Thoracic aorta (tissue), 2 donors: ENCODE measurements around the gene NPDC1. TPM values are rescaled to one million over a fixed set of nuclear protein-coding genes. Genes with fewer than 3 reads are reported as not detected.

Experiments
- ATAC-seq: fragments of 150-250 bp; one replicate; pipeline ENCODE4 v1.8.0; 2017; ENCODE audit warnings: low read depth; ENCODE audit not compliant: insufficient number of reproducible peaks, low FRiP score
- DNase-seq: peaks from one replicate; pipeline ENCODE4 v3.0.0-alpha.2; 2020; ENCODE audit warnings: low spot score
- H3K27ac ChIP-seq, 2 donors: fragments of 200-600 bp; sonication (generic); 1 replicate in 1 of 2; 2 replicates in 1 of 2; pipeline ENCODE4 v1.5.1; 2016; ENCODE audit warnings: mild to moderate bottlenecking in 2 of 2, moderate library complexity in 2 of 2
- H3K27me3 ChIP-seq: fragments of 200-600 bp; sonication (generic); replicated peaks from 2 replicates; pipeline ENCODE4 v1.6.0; 2016; ENCODE audit warnings: mild to moderate bottlenecking; ENCODE audit not compliant: insufficient read depth
- H3K36me3 ChIP-seq: fragments of 200-600 bp; sonication (generic); one replicate; pipeline ENCODE4 v1.5.1; 2016
- H3K4me1 ChIP-seq, 2 donors: fragments of 200-600 bp; sonication (generic); 1 replicate in 1 of 2; 2 replicates in 1 of 2; pipeline versions ENCODE4 v1.5.1 to v1.6.0; 2016; ENCODE audit warnings: low read depth in 2 of 2, mild to moderate bottlenecking in 1 of 2; ENCODE audit not compliant: control insufficient read depth in 1 of 2
- H3K4me3 ChIP-seq: fragments of 200-600 bp; sonication (generic); 2 replicates; pipeline ENCODE4 v1.5.1; 2016; ENCODE audit warnings: mild to moderate bottlenecking
- H3K9me3 ChIP-seq: fragments of 200-600 bp; sonication (generic); 2 replicates; pipeline ENCODE4 v1.5.1; 2016
- total RNA-seq, 2 donors: library from RNA; depleted of rRNA; stranded (reverse); fragments of >200 nt; gene quantifications; one replicate each; pipeline versions ENCODE4 v1.1.0 to v1.2.3, GENCODE V29; 2016
- TF ChIP-seq, protein P1 (sequence below): fragments of 200-600 bp; sonication (generic); IDR thresholded peaks from one replicate; pipeline ENCODE4 v1.5.1; 2019; ENCODE audit warnings: antibody characterized with exemption

The NPDC1 gene
- total RNA-seq, 2 donors from 2014 or later = 71.5 to 95.8 TPM

DNA sequence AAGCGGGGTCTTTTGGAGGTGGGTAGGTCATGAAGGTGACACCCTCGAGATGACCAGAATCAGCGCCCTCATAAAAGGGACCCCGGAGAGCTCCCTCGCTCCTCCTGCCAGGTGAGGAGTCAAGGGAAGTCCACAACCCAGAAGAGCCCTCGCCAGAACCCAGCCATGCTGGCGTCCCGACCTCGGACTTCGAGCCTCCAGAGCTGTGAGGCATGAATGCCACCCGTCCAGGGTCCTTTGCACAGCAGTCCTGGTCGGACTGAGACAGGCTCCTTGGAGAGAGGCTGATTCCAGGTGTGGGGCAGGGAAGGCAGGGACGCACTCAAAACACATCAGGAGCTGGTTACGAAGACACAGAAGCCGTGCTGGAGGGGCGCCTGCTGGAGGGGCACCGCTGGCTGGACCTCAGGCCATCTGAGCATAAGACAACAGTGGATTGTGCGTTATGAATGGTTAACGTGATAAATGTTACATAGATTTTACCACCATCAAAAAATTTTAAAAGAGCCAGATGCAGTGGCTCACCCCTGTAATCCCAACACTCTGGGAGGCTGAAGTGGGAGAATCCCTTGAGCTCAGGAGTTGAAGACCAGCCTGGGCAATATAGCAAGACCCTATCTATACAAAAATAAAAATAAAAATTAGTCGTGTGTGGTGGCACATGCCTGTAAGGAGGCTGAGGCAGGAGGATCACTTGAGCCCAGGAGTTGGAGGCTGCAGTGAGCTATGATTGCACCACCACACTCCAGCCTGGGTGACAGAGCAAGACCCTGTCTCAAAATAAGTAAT is 43.9 kb downstream of the NPDC1 start:
- peaks cover 0 to under 1% of the 10 kb centered on the region in 2 donors for H3K4me1 ChIP-seq
- no peaks in the 10 kb centered on the region for H3K36me3 ChIP-seq
- H3K27me3 ChIP-seq = no peaks in the 10 kb centered on the region
- DNase-seq = no peak
- TF ChIP-seq, protein P1, sequence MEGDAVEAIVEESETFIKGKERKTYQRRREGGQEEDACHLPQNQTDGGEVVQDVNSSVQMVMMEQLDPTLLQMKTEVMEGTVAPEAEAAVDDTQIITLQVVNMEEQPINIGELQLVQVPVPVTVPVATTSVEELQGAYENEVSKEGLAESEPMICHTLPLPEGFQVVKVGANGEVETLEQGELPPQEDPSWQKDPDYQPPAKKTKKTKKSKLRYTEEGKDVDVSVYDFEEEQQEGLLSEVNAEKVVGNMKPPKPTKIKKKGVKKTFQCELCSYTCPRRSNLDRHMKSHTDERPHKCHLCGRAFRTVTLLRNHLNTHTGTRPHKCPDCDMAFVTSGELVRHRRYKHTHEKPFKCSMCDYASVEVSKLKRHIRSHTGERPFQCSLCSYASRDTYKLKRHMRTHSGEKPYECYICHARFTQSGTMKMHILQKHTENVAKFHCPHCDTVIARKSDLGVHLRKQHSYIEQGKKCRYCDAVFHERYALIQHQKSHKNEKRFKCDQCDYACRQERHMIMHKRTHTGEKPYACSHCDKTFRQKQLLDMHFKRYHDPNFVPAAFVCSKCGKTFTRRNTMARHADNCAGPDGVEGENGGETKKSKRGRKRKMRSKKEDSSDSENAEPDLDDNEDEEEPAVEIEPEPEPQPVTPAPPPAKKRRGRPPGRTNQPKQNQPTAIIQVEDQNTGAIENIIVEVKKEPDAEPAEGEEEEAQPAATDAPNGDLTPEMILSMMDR = no peak
- no peak overlapping the region for H3K27ac ChIP-seq
- ATAC-seq = no peak
- no peak overlapping the region for H3K4me3 ChIP-seq
- H3K9me3 ChIP-seq = no peaks in the 10 kb centered on the region

DNA sequence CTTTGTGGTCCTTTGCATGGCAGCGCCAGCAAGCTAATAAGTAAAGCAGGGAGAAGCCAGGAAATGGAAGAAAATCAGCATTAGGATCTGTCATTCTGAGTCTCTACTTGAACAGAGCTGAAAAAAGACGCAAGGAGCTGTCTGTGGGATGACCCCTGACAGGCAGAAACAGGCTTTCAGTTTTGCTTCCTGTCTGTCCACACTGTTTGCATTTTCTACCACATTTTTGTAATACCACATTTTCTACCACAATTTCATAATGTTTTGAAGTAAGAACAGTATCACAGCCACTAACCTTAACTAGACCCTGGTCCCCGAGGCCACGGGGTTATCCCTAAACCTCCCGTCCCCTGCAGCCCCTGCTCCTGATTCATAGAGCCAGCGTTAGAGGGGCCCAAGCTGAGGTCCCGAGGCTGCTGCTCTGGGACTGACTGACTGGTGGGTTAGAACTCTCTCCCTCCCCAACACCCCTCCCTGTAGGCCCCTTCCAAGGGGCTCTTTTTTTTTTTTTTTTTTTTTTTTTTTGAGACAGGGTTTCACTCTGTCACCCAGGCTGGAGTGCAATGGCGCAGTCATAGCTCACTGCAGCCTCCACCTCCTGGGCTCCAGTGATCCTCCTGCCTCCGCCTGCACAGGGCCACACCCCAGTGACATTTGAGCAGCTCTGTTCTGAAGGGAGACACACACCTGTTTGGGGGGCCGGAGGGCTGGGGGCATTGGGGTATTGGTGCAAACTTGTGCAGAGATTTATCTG is 45.6 kb downstream of the NPDC1 start:
- H3K27ac ChIP-seq = no peak overlapping the region
- TF ChIP-seq, protein P1 = no peak
- no peak for ATAC-seq

DNA sequence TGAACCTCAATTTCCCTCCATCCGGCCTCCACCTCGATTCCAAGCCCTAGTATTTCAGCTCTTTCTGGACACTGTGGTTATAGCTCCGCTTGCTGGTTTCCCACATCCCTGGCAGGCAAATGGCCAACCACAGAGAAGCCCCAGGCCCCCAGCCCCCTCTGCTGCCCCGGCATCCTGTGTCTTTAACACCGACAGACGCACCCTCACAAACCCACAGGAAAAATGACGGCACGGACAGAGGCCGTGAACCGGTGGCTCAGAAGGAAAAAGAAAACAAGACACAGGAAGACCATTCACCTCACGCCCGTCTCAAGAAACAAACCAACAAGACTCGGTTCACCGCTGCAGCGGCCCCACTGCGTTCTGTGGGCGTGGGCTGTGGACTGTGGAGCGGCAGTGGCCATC is 48.1 kb downstream of the NPDC1 start:
- Histone ChIP-seq H3K4me3 (no peak overlapping the region), H3K9me3 (no peaks in the 10 kb centered on the region), H3K36me3 (no peaks in the 10 kb centered on the region), H3K27ac (no peak overlapping the region), H3K27me3 (no peaks in the 10 kb centered on the region), H3K4me1 (peaks cover 22 to 33% of the 10 kb centered on the region in 2 donors)
- DNase-seq (no peak), ATAC-seq (no peak)
- TF ChIP-seq, protein P1 = no peak

More for the DNA sequence above, 45.6 kb downstream of the NPDC1 start:
- peaks cover 15 to 18% of the 10 kb centered on the region in 2 donors for H3K4me1 ChIP-seq
- no peaks in the 10 kb centered on the region for H3K27me3 ChIP-seq
- H3K4me3 ChIP-seq = no peak overlapping the region
- H3K36me3 ChIP-seq = no peaks in the 10 kb centered on the region
- H3K9me3 ChIP-seq = no peaks in the 10 kb centered on the region
- DNase-seq = no peak

DNA sequence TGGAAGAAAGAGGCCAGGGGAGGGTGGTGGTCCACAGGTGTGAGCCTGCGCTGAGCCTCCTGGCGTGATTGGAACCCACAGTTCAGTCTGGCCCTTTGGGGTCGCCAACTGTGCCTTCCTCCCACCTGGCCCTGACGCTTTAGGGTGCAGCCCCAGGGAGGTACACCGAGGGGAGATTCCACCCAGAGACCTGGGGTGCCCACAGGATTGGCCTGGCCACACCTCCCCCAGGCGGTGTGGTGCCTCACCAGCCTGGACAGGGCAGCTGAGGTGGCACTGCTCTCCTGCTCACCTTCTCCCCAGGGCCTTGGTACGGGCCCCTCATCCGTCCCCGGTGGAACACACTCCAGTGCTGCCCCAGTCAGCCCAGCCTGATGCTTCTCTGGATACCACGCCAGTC is 48.6 kb downstream of the NPDC1 start:
- no peaks in the 10 kb centered on the region for H3K27me3 ChIP-seq
- TF ChIP-seq, protein P1 = no peak
- H3K4me3 ChIP-seq = no peak overlapping the region
- H3K27ac ChIP-seq = no peak overlapping the region
- no peak for DNase-seq
- no peak for ATAC-seq
- H3K9me3 ChIP-seq = no peaks in the 10 kb centered on the region
- H3K4me1 ChIP-seq = peaks cover 24 to 37% of the 10 kb centered on the region in 2 donors
- H3K36me3 ChIP-seq = no peaks in the 10 kb centered on the region
